ENCODE results near the gene MMRN2.
"Not testable (repeated sequence)": the region's sequence is repeated elsewhere in the genome, so short reads cannot be mapped to it uniquely, and the experiment has no call there.

The MMRN2 gene

GRCh38 chr10:86940677-86941076 is 16.7 kb downstream of the MMRN2 start:
- DNase-seq (ENCODE audit: low spot score) = no peak

- DNase-seq (ENCODE audit: low spot score) = not testable (repeated sequence)
Observed at GRCh38 chr10:86940076-86940475, 17.3 kb downstream of the MMRN2 start.

GRCh38 chr10:86938260-86938659 is 19.2 kb downstream of the MMRN2 start:
- DNase-seq (ENCODE audit: low spot score) = no peak

GRCh38 chr10:86937502-86938154 is 19.8 kb downstream of the MMRN2 start:
- DNase-seq (ENCODE audit: low spot score) = no peak

- no peak for DNase-seq (ENCODE audit: low spot score)
Observed at GRCh38 chr10:86936661-86937501, 20.5 kb downstream of the MMRN2 start.

- not testable (repeated sequence) for DNase-seq (ENCODE audit: low spot score)
Observed at GRCh38 chr10:86934162-86934711, 23.2 kb downstream of the MMRN2 start.

- no peak for DNase-seq (ENCODE audit: low spot score)
Observed at GRCh38 chr10:86932674-86933073, 24.7 kb downstream of the MMRN2 start.

GRCh38 chr10:86931872-86932271 is 25.5 kb downstream of the MMRN2 start:
- DNase-seq (ENCODE audit: low spot score) = no peak

- DNase-seq (ENCODE audit: low spot score) = no peak
Observed at GRCh38 chr10:86929468-86930380, 27.7 kb downstream of the MMRN2 start.

- DNase-seq (ENCODE audit: low spot score) = no peak
Observed at GRCh38 chr10:86922553-86922961, 34.9 kb downstream of the MMRN2 start.

- DNase-seq (ENCODE audit: low spot score) = no peak
Observed at GRCh38 chr10:86918022-86918471, 39.4 kb downstream of the MMRN2 start.

GRCh38 chr10:86914734-86915133 is 42.7 kb downstream of the MMRN2 start:
- DNase-seq (ENCODE audit: low spot score) = no peak

GRCh38 chr10:86905429-86905828 is 52.0 kb downstream of the MMRN2 start:
- no peak for DNase-seq (ENCODE audit: low spot score)

- DNase-seq (ENCODE audit: low spot score) = no peak
Observed at GRCh38 chr10:86904600-86904999, 52.8 kb downstream of the MMRN2 start.

GRCh38 chr10:86900955-86901354 is 56.5 kb downstream of the MMRN2 start:
- DNase-seq (ENCODE audit: low spot score) = no peak

GRCh38 chr10:86899670-86900276 is 57.6 kb downstream of the MMRN2 start:
- peak; percentile 38 for DNase-seq (ENCODE audit: low spot score)

- DNase-seq (ENCODE audit: low spot score) = no peak
Observed at GRCh38 chr10:86899132-86899531, 58.3 kb downstream of the MMRN2 start.

- no peak for DNase-seq (ENCODE audit: low spot score)
Observed at GRCh38 chr10:86898511-86898910, 58.9 kb downstream of the MMRN2 start.

GRCh38 chr10:86889997-86890396 is 67.4 kb downstream of the MMRN2 start:
- DNase-seq (ENCODE audit: low spot score) = no peak

GRCh38 chr10:86888585-86889381 is 68.6 kb downstream of the MMRN2 start:
- no peak for DNase-seq (ENCODE audit: low spot score)

Measured in CD4-positive, alpha-beta T cell treated with Interleukin-15 for 4 hours (primary cell).